HFF-Myc (cell line): Measurements from ENCODE around the gene SLAMF7.

Experiments
- DNase-seq: peaks from one replicate; pipeline ENCODE4 v3.0.0-alpha.2; 2011; ENCODE audit warnings: low read depth; ENCODE audit errors: extremely low read depth
- H3K4me3 ChIP-seq: replicated peaks from 2 replicates; pipeline ENCODE4 v1.5.1; 2011; ENCODE audit warnings: low read depth, mild to moderate bottlenecking, control low read depth, low read length
- TF ChIP-seq, protein P1 (sequence below): IDR thresholded peaks from 2 replicates; pipeline ENCODE4 v1.5.1; 2012; ENCODE audit warnings: mild to moderate bottlenecking, low read depth, low read length, control low read depth; ENCODE audit errors: missing control alignments

SLAMF7 gene

DNA sequence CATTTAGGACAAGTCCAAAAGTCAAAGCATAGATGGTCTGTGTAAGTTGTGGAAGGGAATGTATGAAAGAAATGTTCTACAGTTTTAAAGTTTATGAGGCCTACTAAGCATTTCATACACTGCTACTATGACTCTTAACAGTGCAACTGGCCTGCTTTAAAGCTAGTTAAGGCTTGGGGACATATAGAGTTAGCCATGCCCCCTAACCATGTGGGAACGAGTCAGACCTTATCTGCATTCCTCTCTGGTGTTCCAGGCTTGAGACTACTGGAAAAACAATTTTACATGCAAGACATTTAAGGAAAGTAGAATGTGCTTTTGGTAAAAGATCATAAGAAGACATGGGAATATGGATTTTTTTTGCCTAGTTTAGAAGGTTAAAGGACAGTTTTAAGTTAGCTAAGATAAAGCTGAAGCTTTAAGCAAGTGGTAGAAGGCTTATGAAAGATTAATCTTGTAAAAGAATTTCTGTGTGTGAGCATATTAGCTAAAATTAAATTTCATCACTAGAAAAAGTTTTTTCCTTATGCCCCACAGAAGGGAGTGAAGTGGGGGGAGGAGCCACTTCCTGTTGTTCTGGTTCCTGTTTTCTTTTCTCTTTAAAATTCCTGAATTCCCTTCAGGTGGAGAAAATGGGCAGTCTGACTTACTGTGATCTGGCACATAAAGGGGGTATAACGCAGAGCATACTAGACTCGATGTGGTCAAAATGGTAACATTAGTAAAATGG lies 18.5 kb upstream of the SLAMF7 start:
- no peak for DNase-seq
- TF ChIP-seq, protein P1, sequence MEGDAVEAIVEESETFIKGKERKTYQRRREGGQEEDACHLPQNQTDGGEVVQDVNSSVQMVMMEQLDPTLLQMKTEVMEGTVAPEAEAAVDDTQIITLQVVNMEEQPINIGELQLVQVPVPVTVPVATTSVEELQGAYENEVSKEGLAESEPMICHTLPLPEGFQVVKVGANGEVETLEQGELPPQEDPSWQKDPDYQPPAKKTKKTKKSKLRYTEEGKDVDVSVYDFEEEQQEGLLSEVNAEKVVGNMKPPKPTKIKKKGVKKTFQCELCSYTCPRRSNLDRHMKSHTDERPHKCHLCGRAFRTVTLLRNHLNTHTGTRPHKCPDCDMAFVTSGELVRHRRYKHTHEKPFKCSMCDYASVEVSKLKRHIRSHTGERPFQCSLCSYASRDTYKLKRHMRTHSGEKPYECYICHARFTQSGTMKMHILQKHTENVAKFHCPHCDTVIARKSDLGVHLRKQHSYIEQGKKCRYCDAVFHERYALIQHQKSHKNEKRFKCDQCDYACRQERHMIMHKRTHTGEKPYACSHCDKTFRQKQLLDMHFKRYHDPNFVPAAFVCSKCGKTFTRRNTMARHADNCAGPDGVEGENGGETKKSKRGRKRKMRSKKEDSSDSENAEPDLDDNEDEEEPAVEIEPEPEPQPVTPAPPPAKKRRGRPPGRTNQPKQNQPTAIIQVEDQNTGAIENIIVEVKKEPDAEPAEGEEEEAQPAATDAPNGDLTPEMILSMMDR, result no peak
- H3K4me3 ChIP-seq, result no peak overlapping the region

DNA sequence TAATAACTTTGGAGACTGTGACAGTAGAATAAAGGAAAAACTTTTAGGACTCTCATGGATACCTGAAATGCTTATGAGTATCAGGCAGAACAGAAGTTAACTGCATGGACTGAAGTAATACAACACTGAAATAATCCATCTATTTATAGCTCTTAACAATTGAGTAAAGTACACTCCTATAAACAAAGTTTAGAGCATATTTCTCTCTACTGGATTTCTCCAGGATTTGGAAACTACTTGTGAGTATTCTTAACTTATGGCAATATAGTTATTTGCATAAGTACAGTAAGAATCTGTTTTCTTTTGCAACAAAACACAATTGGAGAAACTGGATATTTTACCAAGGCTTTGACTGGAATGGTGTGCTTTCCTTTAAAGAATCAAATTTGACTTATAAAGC lies 17.6 kb upstream of the SLAMF7 start:
- no peak for DNase-seq
- H3K4me3 ChIP-seq, result no peak overlapping the region
- TF ChIP-seq, protein P1, result no peak

DNA sequence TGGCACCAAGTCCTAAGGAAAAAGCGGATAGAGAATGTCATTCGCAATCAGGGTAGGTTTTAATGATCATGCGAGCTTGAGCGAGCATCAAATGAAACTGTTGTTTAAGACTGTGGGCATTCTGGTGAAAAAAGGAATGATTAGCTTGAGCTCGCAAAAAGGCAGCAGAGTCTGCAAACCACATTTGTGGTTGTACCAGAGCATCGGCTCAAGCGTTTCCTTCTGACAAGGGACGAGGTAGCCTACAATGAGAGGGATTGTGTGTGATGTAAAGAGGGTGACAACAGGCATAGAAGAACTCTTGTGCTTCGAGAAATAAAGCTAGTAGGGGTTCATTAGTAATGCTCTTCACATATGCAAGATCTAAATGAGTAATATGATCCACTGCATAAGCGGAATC lies 16.3 kb upstream of the SLAMF7 start:
- DNase-seq, result no peak
- H3K4me3 ChIP-seq, result no peak overlapping the region
- TF ChIP-seq, protein P1, result no peak

DNA sequence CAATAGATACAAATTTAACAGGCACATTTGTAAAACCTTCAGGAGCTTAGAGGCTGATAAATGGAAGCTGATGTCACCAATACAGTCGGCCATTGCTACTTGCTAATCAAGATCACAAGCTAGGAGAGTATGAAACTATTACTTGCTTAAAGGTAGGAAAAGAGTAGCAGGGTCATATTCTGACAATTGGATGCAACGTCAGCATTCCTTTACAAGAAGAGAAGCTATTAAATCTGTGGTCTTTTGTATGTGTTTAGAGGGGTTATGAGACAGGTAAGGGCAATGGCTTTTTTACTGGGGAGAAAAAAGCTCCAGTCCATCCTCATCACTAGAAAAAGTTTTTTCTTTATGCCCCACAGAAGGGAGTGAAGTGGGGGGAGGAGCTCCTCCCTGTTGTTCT lies 15.7 kb upstream of the SLAMF7 start:
- no peak for DNase-seq
- TF ChIP-seq, protein P1, result no peak
- H3K4me3 ChIP-seq, result no peak overlapping the region

DNA sequence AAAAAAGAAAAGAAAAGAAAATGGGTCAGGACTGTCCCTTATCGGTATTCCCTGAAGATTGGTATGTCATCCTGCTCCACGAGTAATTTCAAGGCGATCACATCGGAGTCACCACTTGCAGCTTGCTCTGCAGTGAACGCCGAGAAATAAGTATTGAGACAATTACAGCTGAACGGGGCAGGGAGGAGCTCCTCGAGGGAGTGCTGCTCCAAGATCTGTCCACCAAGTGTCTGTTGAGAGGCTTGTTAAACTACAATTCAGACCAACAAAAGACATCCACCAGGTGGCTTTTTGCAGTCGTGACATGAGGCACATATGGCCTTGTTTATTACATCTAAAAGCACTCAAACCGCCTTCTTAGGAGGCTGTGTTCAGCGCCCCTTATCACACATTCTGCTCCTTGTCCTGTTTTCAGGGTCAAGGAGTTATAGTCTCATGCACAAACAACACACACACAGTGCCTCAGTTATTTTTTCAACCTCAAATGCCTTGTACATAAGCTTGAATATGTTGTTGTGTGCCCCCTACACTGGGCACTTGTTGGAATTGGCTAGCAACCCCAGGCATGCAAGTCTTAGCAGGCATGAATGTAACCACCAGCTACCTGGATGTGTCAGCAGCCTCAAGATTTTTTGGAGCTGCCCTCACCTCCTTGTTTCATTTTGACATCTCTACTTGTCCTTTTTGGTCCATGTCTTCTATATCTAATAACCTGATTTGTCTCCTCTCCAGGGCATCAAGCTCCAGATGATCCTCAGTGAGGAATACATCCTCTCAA lies 14.4 kb upstream of the SLAMF7 start:
- no peak for DNase-seq

DNA sequence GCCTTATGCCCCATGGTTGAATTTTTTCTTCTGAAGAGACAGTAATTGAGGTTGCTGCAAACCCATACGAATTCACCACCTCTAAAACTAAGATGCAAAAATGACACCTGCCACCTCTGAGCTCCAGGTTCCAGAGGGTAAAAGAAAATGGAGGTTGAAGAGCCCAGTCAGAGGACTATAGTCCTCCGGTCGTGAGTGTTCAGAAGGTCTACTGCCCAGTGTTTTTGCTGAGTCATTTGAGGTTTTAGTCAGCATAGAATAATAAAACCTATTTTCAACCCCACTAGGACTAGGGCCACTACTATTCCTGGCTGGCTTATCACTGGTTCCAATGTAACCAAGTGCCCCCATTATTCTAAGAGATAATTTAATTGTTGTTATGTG lies 12.9 kb upstream of the SLAMF7 start:
- TF ChIP-seq, protein P1, result no peak

More for the DNA sequence above, 14.4 kb upstream of the SLAMF7 start:
- TF ChIP-seq, protein P1, result no peak
- H3K4me3 ChIP-seq, result no peak overlapping the region

More for the DNA sequence above, 12.9 kb upstream of the SLAMF7 start:
- H3K4me3 ChIP-seq, result no peak overlapping the region
- no peak for DNase-seq
